Measurements from ENCODE around the gene KIF26A.

DNA sequence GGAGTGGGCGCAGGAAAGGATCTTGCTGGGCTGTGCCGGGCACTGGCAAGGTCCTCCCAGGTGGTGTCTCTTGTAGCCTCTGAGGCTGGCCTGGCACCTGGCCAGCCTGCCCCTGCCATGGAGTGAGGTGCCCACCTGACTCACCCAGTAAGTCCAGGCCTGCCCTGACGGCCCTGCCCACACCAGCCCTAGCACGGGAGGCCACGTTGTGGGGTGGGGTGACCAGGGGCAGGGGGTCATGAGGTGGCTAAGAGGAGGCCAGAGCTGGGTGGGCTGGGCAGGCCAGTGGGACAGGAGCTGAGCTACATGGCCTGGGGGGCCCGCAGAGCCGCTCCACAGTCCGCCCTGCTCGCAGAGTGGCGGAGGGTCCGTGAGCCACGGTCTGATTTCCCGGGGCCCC, 45.4 kb downstream of the KIF26A start:
- TF ChIP-seq POLR2A (IDR thresholded peaks at IDR 0.05; ENCODE audit: low read length) (no peak), GATA1 (IDR thresholded peaks at IDR 0.05; ENCODE audit: low read depth, low read length) (no peak)
